Prostate gland (tissue), 2 donors: Measurements from ENCODE around the gene RIPOR2.

Experiments used
- POLR2A ChIP-seq: fragments of 450-650 bp; IDR thresholded peaks from one replicate; pipeline ENCODE4 v1.6.1; 2016; ENCODE audit warnings: antibody characterized with exemption, mild to moderate bottlenecking
- TF ChIP-seq, protein P1 (sequence below), 4 experiments: fragments of 200-600 bp in 2 of 4; fragments of 450-650 bp in 2 of 4; sonication (generic) in 2 of 4; IDR thresholded peaks; 1 replicate in 3 of 4; 2 replicates in 1 of 4; pipeline ENCODE4 v1.5.1; 2016 to 2019; ENCODE audit warnings: antibody characterized with exemption in 4 of 4, mild to moderate bottlenecking in 2 of 4, moderate library complexity in 2 of 4

DNA sequence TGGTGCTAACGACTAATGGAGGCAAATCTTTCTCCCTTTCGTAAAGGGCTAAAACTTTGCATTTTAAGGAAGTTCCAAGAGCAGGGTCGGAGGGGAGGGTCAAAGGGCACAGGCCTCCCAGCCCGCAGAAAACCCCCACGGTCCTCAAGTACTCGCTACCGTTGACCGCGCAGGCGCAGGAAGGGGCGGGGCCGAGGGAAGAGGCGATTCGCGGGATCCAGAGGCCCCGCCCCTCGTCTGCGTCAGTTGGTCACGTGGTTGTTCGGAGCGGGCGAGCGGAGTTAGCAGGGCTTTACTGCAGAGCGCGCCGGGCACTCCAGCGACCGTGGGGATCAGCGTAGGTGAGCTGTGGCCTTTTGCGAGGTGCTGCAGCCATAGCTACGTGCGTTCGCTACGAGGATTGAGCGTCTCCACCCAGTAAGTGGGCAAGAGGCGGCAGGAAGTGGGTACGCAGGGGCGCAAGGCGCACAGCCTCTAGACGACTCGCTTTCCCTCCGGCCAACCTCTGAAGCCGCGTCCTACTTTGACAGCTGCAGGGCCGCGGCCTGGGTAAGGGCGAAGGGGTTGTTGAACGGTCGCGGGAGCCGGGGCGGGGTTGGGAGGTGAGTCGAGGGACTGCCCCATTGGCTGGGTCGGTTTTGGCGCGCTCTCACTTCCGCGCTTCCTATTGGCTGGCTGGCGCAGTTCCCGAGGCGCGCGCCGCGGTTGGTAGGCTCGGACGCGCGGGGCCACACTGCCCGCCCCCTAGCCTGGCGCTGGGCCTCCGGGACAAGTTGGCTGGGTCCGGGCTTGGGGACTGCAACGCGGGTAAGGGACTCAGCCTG lies 160.9 kb downstream of the RIPOR2 start, which contains the start of gene GMNN:
- TF ChIP-seq, protein P1, sequence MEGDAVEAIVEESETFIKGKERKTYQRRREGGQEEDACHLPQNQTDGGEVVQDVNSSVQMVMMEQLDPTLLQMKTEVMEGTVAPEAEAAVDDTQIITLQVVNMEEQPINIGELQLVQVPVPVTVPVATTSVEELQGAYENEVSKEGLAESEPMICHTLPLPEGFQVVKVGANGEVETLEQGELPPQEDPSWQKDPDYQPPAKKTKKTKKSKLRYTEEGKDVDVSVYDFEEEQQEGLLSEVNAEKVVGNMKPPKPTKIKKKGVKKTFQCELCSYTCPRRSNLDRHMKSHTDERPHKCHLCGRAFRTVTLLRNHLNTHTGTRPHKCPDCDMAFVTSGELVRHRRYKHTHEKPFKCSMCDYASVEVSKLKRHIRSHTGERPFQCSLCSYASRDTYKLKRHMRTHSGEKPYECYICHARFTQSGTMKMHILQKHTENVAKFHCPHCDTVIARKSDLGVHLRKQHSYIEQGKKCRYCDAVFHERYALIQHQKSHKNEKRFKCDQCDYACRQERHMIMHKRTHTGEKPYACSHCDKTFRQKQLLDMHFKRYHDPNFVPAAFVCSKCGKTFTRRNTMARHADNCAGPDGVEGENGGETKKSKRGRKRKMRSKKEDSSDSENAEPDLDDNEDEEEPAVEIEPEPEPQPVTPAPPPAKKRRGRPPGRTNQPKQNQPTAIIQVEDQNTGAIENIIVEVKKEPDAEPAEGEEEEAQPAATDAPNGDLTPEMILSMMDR (IDR thresholded peaks at IDR 0.05): peak in 1 of 4 experiments; percentile 23
- peak; percentile 80 for TF ChIP-seq POLR2A
